Thoracic aorta (tissue), 2 donors: ENCODE measurements around the gene MPPED2. TPM values are rescaled to one million over a fixed set of nuclear protein-coding genes. Genes with fewer than 3 reads are reported as not detected.

Experiments
- ATAC-seq: fragments of 150-250 bp; one replicate; pipeline ENCODE4 v1.8.0; 2017; ENCODE audit warnings: low read depth; ENCODE audit not compliant: insufficient number of reproducible peaks, low FRiP score
- DNase-seq: peaks from one replicate; pipeline ENCODE4 v3.0.0-alpha.2; 2020; ENCODE audit warnings: low spot score
- H3K27ac ChIP-seq, 2 donors: fragments of 200-600 bp; sonication (generic); 1 replicate in 1 of 2; 2 replicates in 1 of 2; pipeline ENCODE4 v1.5.1; 2016; ENCODE audit warnings: mild to moderate bottlenecking in 2 of 2, moderate library complexity in 2 of 2
- H3K27me3 ChIP-seq: fragments of 200-600 bp; sonication (generic); replicated peaks from 2 replicates; pipeline ENCODE4 v1.6.0; 2016; ENCODE audit warnings: mild to moderate bottlenecking; ENCODE audit not compliant: insufficient read depth
- H3K36me3 ChIP-seq: fragments of 200-600 bp; sonication (generic); one replicate; pipeline ENCODE4 v1.5.1; 2016
- H3K4me1 ChIP-seq, 2 donors: fragments of 200-600 bp; sonication (generic); 1 replicate in 1 of 2; 2 replicates in 1 of 2; pipeline versions ENCODE4 v1.5.1 to v1.6.0; 2016; ENCODE audit warnings: low read depth in 2 of 2, mild to moderate bottlenecking in 1 of 2; ENCODE audit not compliant: control insufficient read depth in 1 of 2
- H3K4me3 ChIP-seq: fragments of 200-600 bp; sonication (generic); 2 replicates; pipeline ENCODE4 v1.5.1; 2016; ENCODE audit warnings: mild to moderate bottlenecking
- H3K9me3 ChIP-seq: fragments of 200-600 bp; sonication (generic); 2 replicates; pipeline ENCODE4 v1.5.1; 2016
- total RNA-seq, 2 donors: library from RNA; depleted of rRNA; stranded (reverse); fragments of >200 nt; gene quantifications; one replicate each; pipeline versions ENCODE4 v1.1.0 to v1.2.3, GENCODE V29; 2016
- TF ChIP-seq, protein P1 (sequence below): fragments of 200-600 bp; sonication (generic); IDR thresholded peaks from one replicate; pipeline ENCODE4 v1.5.1; 2019; ENCODE audit warnings: antibody characterized with exemption

Gene MPPED2
- total RNA-seq, 2 donors from 2014 or later = 16.0 to 18.8 TPM

DNA sequence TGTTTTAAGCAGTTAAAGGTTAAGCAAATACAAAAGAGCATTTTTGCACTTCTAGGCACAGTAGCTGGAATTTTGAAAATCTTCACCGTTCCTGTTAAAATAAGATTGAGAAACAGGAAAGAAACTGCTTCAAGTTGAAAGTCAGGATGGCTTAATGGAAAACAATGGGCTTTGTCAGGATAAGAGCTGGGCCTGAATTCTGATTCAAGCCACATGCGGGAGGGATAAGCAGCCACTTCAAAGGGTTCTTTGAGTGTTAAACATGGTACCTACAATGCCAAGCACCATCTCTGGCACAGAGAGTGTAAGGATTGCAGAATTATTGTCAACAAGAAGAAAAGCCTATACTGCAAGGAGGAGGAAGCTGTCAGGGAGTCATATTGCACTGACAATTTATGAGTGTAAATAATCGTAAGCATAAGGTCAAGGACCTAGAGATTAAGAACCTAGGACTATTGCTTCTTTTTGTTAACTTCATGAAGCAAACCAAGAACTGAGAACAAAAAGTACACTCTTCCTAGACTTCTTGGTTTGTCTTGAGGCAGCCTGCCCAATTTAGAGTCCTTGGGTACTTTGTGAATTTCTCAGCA is 32.5 kb downstream of the MPPED2 start:
- no peak for ATAC-seq
- TF ChIP-seq, protein P1, sequence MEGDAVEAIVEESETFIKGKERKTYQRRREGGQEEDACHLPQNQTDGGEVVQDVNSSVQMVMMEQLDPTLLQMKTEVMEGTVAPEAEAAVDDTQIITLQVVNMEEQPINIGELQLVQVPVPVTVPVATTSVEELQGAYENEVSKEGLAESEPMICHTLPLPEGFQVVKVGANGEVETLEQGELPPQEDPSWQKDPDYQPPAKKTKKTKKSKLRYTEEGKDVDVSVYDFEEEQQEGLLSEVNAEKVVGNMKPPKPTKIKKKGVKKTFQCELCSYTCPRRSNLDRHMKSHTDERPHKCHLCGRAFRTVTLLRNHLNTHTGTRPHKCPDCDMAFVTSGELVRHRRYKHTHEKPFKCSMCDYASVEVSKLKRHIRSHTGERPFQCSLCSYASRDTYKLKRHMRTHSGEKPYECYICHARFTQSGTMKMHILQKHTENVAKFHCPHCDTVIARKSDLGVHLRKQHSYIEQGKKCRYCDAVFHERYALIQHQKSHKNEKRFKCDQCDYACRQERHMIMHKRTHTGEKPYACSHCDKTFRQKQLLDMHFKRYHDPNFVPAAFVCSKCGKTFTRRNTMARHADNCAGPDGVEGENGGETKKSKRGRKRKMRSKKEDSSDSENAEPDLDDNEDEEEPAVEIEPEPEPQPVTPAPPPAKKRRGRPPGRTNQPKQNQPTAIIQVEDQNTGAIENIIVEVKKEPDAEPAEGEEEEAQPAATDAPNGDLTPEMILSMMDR = no peak

GRCh38 chr11:30552839-30553238 is 33.3 kb downstream of the MPPED2 start:
- Histone ChIP-seq H3K4me1 (peaks cover 11 to 62% of the 10 kb centered on the region in 2 donors), H3K9me3 (no peaks in the 10 kb centered on the region), H3K36me3 (no peaks in the 10 kb centered on the region), H3K27ac (peak overlapping the region in 1 of 2 donors; percentile 1), H3K4me3 (peak overlapping the region; percentile 1), H3K27me3 (no peaks in the 10 kb centered on the region)
- no peak for DNase-seq
- ATAC-seq = no peak
- TF ChIP-seq, protein P1 = no peak

More for the DNA sequence above, 32.5 kb downstream of the MPPED2 start:
- Histone ChIP-seq H3K9me3 (no peaks in the 10 kb centered on the region), H3K27ac (peak overlapping the region; percentile 24 to 51), H3K36me3 (no peaks in the 10 kb centered on the region), H3K4me3 (no peak overlapping the region), H3K4me1 (peaks cover 11 to 64% of the 10 kb centered on the region in 2 donors), H3K27me3 (no peaks in the 10 kb centered on the region)
- no peak for DNase-seq

GRCh38 chr11:30550022-30550542 is 36.1 kb downstream of the MPPED2 start:
- H3K27me3 ChIP-seq = no peaks in the 10 kb centered on the region
- peaks cover 11 to 59% of the 10 kb centered on the region in 2 donors for H3K4me1 ChIP-seq
- peak overlapping the region; percentile 58 for H3K4me3 ChIP-seq
- no peak for DNase-seq
- no peak for ATAC-seq
- H3K9me3 ChIP-seq = no peaks in the 10 kb centered on the region
- H3K36me3 ChIP-seq = no peaks in the 10 kb centered on the region
- TF ChIP-seq, protein P1 = no peak
- H3K27ac ChIP-seq = peak overlapping the region; percentile 27 to 46

DNA sequence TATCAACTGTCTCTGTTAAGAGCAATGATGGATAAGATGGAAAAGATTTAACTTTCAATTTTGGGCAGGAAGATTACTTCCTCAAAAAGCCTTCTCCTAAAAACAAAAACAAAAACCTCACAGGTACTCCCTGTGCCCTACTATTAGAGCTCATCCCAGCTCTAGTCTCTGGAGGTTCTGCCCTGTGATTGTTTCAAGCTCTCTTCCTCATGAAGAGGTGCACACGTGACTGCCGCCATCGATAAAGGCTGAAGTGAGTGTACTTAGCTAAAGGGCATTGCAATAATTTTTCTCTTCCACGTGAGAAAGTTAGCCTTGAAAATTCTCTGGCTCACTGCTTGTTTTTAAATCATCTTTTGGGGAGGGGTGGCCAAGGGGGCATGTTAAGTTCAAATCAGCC is 36.6 kb downstream of the MPPED2 start:
- ATAC-seq = no peak
- H3K4me1 ChIP-seq = peaks cover 11 to 54% of the 10 kb centered on the region in 2 donors
- peak overlapping the region; percentile 58 for H3K4me3 ChIP-seq

GRCh38 chr11:30546334-30546733 is 39.8 kb downstream of the MPPED2 start:
- no peaks in the 10 kb centered on the region for H3K9me3 ChIP-seq
- H3K4me1 ChIP-seq = peaks cover 3 to 26% of the 10 kb centered on the region in 2 donors
- no peak for DNase-seq
- ATAC-seq = no peak
- no peak overlapping the region for H3K4me3 ChIP-seq
- no peaks in the 10 kb centered on the region for H3K27me3 ChIP-seq
- TF ChIP-seq, protein P1 = no peak
- no peak overlapping the region for H3K27ac ChIP-seq
- no peaks in the 10 kb centered on the region for H3K36me3 ChIP-seq

More for the DNA sequence above, 36.6 kb downstream of the MPPED2 start:
- Histone ChIP-seq H3K27ac (peak overlapping the region; percentile 7 to 46), H3K36me3 (no peaks in the 10 kb centered on the region), H3K27me3 (no peaks in the 10 kb centered on the region), H3K9me3 (no peaks in the 10 kb centered on the region)
- TF ChIP-seq, protein P1 = no peak
- DNase-seq = no peak
